ENCODE data around the gene CFLAR.
A peak's percentile ranks its signal among the peaks of the same experiment; 100 is the strongest.
"Not testable (repeated sequence)": the region's sequence is repeated elsewhere in the genome, so short reads cannot be mapped to it uniquely, and the experiment has no call there.

CFLAR gene

GRCh38 chr2:201149064-201149820 lies 33.3 kb downstream of the CFLAR start:
- no peaks in the 10 kb centered on the region for H3K9me3 ChIP-seq
- no peak for DNase-seq (ENCODE audit: low spot score in 2 of 2)
- peaks cover 4% of the 10 kb centered on the region; the same call in 1 of the 2 replicates for H3K36me3 ChIP-seq (replicated peaks)
- peaks cover 12% of the 10 kb centered on the region for H3K4me1 ChIP-seq
- H3K4me3 ChIP-seq: no peak overlapping the region
- H3K27me3 ChIP-seq (ENCODE audit: low read depth): no peaks in the 10 kb centered on the region
- in situ Hi-C loops (cut with MboI; ENCODE audit: low sequenced_read_pairs): no loop called here

- in situ Hi-C loops (cut with MboI; ENCODE audit: low sequenced_read_pairs); H3K4me1 ChIP-seq: not testable (repeated sequence)
Measured at GRCh38 chr2:201149821-201150165, 33.8 kb downstream of the CFLAR start.

GRCh38 chr2:201150454-201151020 lies 34.6 kb downstream of the CFLAR start:
- no peak overlapping the region for H3K4me3 ChIP-seq
- in situ Hi-C loops (cut with MboI; ENCODE audit: low sequenced_read_pairs): no loop called here

More at GRCh38 chr2:201149821-201150165, 33.8 kb downstream of the CFLAR start:
- H3K9me3 ChIP-seq; H3K4me3 ChIP-seq; H3K36me3 ChIP-seq (replicated peaks); H3K27me3 ChIP-seq (ENCODE audit: low read depth); DNase-seq (ENCODE audit: low spot score in 2 of 2): not testable (repeated sequence)

GRCh38 chr2:201151127-201151981 lies 35.4 kb downstream of the CFLAR start:
- in situ Hi-C loops (cut with MboI; ENCODE audit: low sequenced_read_pairs): no loop called here
- peaks cover 6% of the 10 kb centered on the region; the same call in 1 of the 2 replicates for H3K36me3 ChIP-seq (replicated peaks)
- no peak for DNase-seq (ENCODE audit: low spot score in 2 of 2)

More at GRCh38 chr2:201150454-201151020, 34.6 kb downstream of the CFLAR start:
- Histone ChIP-seq H3K36me3 (replicated peaks) (peaks cover 6% of the 10 kb centered on the region; the same call in 1 of the 2 replicates), H3K4me1 (peaks cover 7% of the 10 kb centered on the region), H3K9me3 (no peaks in the 10 kb centered on the region), H3K27me3 (ENCODE audit: low read depth) (no peaks in the 10 kb centered on the region)
- DNase-seq (ENCODE audit: low spot score in 2 of 2): no peak

GRCh38 chr2:201152517-201152916 lies 36.6 kb downstream of the CFLAR start:
- H3K4me3 ChIP-seq: no peak overlapping the region
- no peak for DNase-seq (ENCODE audit: low spot score in 2 of 2)
- no peaks in the 10 kb centered on the region for H3K9me3 ChIP-seq
- H3K36me3 ChIP-seq (replicated peaks): peaks cover 6% of the 10 kb centered on the region; the same call in 1 of the 2 replicates
- no peaks in the 10 kb centered on the region for H3K27me3 ChIP-seq (ENCODE audit: low read depth)
- H3K4me1 ChIP-seq: peaks cover 7% of the 10 kb centered on the region
- in situ Hi-C loops (cut with MboI; ENCODE audit: low sequenced_read_pairs): no loop called here

More at GRCh38 chr2:201151127-201151981, 35.4 kb downstream of the CFLAR start:
- Histone ChIP-seq H3K9me3 (no peaks in the 10 kb centered on the region), H3K4me1 (peaks cover 7% of the 10 kb centered on the region), H3K27me3 (ENCODE audit: low read depth) (no peaks in the 10 kb centered on the region), H3K4me3 (no peak overlapping the region)

- H3K4me3 ChIP-seq: no peak overlapping the region
- no peaks in the 10 kb centered on the region for H3K27me3 ChIP-seq (ENCODE audit: low read depth)
- H3K4me1 ChIP-seq: peaks cover 7% of the 10 kb centered on the region
- no peak for DNase-seq (ENCODE audit: low spot score in 2 of 2)
- H3K9me3 ChIP-seq: no peaks in the 10 kb centered on the region
- peaks cover 6% of the 10 kb centered on the region; the same call in 1 of the 2 replicates for H3K36me3 ChIP-seq (replicated peaks)
- in situ Hi-C loops (cut with MboI; ENCODE audit: low sequenced_read_pairs): no loop called here
Measured at GRCh38 chr2:201152999-201153815, 37.2 kb downstream of the CFLAR start.

GRCh38 chr2:201154615-201155399 lies 38.8 kb downstream of the CFLAR start:
- no peaks in the 10 kb centered on the region for H3K27me3 ChIP-seq (ENCODE audit: low read depth)
- no peaks in the 10 kb centered on the region for H3K9me3 ChIP-seq
- peaks cover 7% of the 10 kb centered on the region for H3K4me1 ChIP-seq
- in situ Hi-C loops (cut with MboI; ENCODE audit: low sequenced_read_pairs): no loop called here
- no peak overlapping the region for H3K4me3 ChIP-seq
- DNase-seq (ENCODE audit: low spot score in 2 of 2): no peak
- H3K36me3 ChIP-seq (replicated peaks): peaks cover 2% of the 10 kb centered on the region; the same call in 1 of the 2 replicates

- in situ Hi-C loops (cut with MboI; ENCODE audit: low sequenced_read_pairs): no loop called here
- H3K9me3 ChIP-seq: no peaks in the 10 kb centered on the region
- no peak for DNase-seq (ENCODE audit: low spot score in 2 of 2)
- H3K4me3 ChIP-seq: no peak overlapping the region
- peaks cover 4% of the 10 kb centered on the region for H3K4me1 ChIP-seq
- H3K36me3 ChIP-seq (replicated peaks): peaks cover 7% of the 10 kb centered on the region
- H3K27me3 ChIP-seq (ENCODE audit: low read depth): no peaks in the 10 kb centered on the region
Measured at GRCh38 chr2:201156036-201156435, 40.1 kb downstream of the CFLAR start.

- Histone ChIP-seq H3K4me1 (no peaks in the 10 kb centered on the region), H3K27me3 (ENCODE audit: low read depth) (no peaks in the 10 kb centered on the region), H3K36me3 (replicated peaks) (peaks cover 7% of the 10 kb centered on the region), H3K9me3 (no peaks in the 10 kb centered on the region), H3K4me3 (no peak overlapping the region)
- no peak for DNase-seq (ENCODE audit: low spot score in 2 of 2)
- in situ Hi-C loops (cut with MboI; ENCODE audit: low sequenced_read_pairs): no loop called here
Measured at GRCh38 chr2:201156640-201157039, 40.7 kb downstream of the CFLAR start.

GRCh38 chr2:201157694-201158093 lies 41.7 kb downstream of the CFLAR start:
- Histone ChIP-seq H3K4me1 (no peaks in the 10 kb centered on the region), H3K4me3 (no peak overlapping the region), H3K9me3 (no peaks in the 10 kb centered on the region), H3K27me3 (ENCODE audit: low read depth) (no peaks in the 10 kb centered on the region), H3K36me3 (replicated peaks) (peaks cover 7% of the 10 kb centered on the region)
- DNase-seq (ENCODE audit: low spot score in 2 of 2): no peak
- in situ Hi-C loops (cut with MboI; ENCODE audit: low sequenced_read_pairs): no loop called here

GRCh38 chr2:201158111-201158929 lies 42.4 kb downstream of the CFLAR start:
- H3K27me3 ChIP-seq (ENCODE audit: low read depth): no peaks in the 10 kb centered on the region
- in situ Hi-C loops (cut with MboI; ENCODE audit: low sequenced_read_pairs): no loop called here
- no peaks in the 10 kb centered on the region for H3K9me3 ChIP-seq
- no peaks in the 10 kb centered on the region for H3K4me1 ChIP-seq
- H3K36me3 ChIP-seq (replicated peaks): peaks cover 7% of the 10 kb centered on the region
- peak; percentile 72 to 78 for DNase-seq (ENCODE audit: low spot score in 2 of 2)
- H3K4me3 ChIP-seq: no peak overlapping the region

GRCh38 chr2:201164166-201164565 lies 48.2 kb downstream of the CFLAR start:
- no peak for DNase-seq (ENCODE audit: low spot score in 2 of 2)
- in situ Hi-C loops (cut with MboI; ENCODE audit: low sequenced_read_pairs): no loop called here
- H3K4me1 ChIP-seq: no peaks in the 10 kb centered on the region
- no peaks in the 10 kb centered on the region for H3K27me3 ChIP-seq (ENCODE audit: low read depth)
- peaks cover 17% of the 10 kb centered on the region for H3K36me3 ChIP-seq (replicated peaks)
- H3K9me3 ChIP-seq: no peaks in the 10 kb centered on the region
- H3K4me3 ChIP-seq: no peak overlapping the region
